Stimulated activated CD8-positive, alpha-beta memory T cell treated with anti-CD3 and anti-CD28 coated beads, Interleukin-7, amount 100 ng/mL, for 4 hours (primary cell): Measurements from ENCODE around the gene GNB1L.

Experiments
- DNase-seq, 2 donors: peaks; one replicate each; pipeline ENCODE4 v3.0.0-alpha.2; 2020; ENCODE audit warnings: low read depth in 2 of 2

The GNB1L gene, protein sequence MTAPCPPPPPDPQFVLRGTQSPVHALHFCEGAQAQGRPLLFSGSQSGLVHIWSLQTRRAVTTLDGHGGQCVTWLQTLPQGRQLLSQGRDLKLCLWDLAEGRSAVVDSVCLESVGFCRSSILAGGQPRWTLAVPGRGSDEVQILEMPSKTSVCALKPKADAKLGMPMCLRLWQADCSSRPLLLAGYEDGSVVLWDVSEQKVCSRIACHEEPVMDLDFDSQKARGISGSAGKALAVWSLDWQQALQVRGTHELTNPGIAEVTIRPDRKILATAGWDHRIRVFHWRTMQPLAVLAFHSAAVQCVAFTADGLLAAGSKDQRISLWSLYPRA

DNA sequence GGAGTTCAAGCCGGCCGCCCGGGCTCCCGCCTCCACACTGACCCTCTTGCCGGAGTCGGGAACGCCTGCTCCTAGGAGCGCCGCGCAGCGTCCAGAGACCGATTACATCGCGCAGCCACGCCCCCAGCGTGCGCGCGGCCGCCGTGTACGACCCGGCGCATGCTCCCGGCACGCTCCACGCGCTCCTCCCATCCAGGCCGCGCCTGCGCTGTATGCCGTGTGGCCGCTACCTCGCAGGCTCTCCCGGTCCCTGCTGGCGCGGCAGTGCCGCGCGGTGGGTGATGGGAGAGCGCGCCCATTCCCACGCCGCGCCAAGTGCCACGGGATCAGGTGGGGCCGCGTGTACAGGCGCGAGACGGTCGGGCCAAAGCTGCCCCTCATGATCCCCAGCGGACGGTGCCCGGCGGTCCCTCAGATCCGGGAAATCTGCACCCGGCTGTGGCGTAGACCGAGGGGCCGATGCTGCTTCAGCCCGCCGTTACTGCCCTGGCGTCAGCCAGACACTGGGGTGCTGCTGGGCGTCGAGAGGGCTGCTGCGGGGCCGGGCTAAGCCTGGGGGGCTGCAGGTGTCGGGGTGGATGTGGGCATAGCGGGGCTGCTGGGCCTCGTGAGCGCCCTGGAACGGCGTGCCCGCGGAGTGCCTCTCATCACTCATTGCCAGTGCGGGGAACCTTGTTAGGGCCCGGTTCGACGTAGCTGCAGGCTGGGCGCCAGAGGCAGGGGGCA is at the start of gene GNB1L, which contains the start of gene RTL10:
GNB1L (minus strand) TSS at position 97 of the 726 bp plus-strand sequence. CDS start 33,519 bp downstream, outside the sequence.
RTL10 (minus strand) TSS at position 97 of the 726 bp plus-strand sequence. CDS start 2,613 bp downstream, outside the sequence.
- peak; percentile 86 to 96 for DNase-seq

DNA sequence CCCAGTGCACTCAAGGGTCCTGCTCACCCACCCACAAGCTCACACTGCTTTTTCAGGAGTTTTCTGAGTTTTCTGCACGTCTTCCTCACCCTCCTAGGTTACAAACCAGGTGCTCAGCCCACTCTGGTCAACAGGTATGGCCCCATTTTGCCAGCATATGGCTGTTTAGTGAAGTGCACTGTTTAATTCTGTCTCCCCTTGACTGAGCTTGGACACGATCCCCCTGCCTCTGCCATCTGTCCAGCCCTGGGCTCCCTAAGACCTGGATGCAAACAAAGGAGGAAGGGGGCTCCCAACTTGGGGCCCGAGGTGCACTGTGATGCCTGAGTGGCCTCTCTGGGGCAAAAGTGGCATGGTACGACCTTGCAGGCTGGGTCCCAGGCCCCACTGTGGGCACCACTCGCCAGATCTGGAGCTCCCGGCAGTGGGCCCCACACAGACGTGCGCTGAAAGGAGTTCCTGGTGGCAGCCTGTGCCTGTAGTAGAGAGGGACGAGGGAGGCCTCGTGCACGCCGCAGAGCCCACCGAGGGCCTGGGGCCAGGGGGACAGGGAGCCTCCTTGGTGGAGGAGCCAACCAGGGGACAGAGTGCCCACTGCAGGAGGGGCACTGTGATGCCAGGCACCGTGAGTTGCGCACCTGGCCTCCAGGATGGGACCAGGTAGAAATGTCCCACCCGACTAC is 49.6 kb upstream of the GNB1L start:
- DNase-seq = no peak

DNA sequence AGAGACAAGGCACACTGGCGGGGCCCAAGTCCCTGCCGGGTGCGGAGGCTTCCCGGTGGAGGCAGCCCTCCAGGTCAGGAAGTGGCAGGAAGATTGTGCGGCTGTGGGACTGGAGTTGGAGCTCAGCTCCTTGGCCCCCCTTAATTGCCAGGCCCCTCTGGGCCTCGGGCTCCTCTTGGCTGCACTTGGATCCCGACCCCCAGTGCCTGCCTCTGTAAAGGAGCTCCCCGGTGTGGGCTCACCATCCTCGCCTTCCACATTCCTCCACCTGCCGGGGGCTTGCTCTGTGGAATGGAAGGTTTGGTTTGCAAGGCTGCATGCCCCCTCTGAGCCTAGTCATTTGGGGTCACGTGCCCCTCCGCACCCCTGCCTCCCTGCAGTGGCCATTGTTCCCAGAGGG is 48.8 kb upstream of the GNB1L start:
- DNase-seq = no peak

DNA sequence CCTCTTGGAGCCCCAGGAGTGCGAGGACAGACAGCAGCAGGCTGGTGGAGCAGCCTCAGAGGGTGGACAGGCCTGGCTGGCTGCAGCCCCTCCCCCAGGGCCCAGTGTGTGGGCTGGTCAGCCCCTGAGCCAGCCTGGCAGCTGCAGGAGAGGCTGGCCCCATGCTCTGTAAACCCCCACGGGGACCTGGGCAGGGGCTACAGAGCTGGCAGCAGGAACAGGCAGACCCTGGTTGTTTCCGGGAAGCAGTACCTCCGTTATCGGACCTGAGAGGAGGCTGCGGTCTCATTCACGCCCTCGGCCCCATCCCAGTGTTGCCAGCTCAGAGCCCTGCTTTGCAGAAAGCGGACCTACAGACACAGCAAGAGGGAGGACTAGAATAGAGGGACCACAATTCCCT is 48.4 kb upstream of the GNB1L start:
- no peak for DNase-seq

DNA sequence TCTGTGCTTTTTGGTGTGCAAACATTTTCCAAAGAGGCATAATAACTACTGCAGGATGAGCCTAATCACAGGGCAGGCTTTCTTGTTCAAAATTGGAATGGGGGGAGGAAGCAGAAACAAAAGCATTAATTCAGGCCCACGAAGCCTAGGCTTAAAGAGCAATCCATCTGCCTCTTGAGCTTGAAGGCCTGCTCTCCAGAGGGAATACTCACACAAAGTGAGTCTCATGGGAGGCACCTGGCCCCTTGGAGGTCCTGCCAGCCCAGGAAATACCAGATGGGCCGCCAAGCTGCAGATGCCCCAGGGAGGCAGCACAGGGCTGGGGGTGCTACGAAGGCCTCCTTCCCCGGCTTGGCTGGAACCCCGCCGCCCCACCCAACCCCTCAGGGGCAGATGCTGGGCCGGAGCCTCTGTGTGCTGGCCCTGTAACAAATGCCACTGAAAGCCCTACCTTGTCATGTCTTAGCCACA is 47.6 kb upstream of the GNB1L start:
- DNase-seq = no peak

DNA sequence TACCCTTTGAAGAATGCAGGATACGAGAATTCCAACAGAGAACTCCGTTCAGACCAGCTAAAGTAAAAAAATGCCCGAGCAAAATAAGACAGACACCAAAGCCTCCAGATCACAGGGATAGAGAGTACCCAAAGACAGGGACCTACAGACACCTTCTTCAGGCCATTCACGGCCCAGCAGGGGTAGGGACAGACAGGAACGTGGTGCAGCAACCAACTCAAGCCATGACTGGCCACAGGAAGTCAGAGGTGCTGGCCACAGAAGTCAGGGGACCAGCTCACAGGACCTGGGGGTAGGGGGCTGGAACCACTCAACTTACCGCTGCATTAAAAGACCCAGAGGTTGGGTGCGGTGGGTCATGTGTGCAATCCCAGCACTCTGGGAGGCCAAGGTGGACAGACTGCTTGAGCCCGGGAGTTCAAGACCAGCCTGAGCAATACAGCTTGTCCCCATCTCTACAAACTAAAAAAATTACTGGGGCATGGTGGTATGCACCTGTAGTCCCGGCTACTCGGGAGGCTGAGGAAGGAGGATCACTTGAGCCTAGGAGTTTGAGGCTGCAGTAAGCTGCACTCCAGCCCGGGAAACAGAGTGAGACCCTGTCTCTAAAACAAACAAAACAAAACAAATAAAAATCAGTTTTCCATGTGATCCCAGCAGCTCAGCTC is 47.0 kb upstream of the GNB1L start:
- DNase-seq = no peak

DNA sequence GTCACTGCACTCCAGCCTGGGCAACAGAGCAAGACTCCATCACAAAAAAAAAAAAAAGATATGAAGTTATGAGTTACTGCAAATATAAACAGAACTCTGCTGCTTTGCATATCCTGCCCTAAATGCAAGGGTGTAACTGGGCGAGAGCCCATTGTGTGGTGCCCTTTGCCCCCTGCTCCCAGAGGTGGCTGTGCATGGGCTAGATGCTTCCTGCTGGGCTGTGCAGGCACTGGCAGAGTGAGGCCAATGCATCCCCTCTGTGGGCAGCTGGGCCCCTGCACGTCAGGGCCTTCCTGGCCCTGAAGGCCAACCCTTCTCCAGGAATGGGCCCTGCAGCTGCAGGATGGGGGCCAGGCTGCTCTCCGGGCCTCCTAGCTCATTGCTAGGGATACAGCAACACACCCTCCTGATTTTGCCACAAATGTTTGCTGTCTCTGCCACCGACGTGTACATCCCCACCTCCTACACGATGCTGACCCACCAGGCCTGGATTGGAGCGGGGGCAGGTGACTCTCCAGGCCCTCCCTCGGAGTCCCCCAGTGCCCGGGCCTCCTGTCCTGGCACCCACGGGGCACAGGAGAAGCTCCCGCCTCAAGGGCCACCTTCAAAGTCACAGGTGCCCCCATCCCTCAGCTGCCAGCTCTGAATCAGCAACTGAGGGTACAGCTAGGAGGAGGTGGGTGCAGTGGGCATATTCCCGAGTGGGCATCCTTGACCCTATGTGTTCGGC is 46.2 kb upstream of the GNB1L start:
- no peak for DNase-seq

DNA sequence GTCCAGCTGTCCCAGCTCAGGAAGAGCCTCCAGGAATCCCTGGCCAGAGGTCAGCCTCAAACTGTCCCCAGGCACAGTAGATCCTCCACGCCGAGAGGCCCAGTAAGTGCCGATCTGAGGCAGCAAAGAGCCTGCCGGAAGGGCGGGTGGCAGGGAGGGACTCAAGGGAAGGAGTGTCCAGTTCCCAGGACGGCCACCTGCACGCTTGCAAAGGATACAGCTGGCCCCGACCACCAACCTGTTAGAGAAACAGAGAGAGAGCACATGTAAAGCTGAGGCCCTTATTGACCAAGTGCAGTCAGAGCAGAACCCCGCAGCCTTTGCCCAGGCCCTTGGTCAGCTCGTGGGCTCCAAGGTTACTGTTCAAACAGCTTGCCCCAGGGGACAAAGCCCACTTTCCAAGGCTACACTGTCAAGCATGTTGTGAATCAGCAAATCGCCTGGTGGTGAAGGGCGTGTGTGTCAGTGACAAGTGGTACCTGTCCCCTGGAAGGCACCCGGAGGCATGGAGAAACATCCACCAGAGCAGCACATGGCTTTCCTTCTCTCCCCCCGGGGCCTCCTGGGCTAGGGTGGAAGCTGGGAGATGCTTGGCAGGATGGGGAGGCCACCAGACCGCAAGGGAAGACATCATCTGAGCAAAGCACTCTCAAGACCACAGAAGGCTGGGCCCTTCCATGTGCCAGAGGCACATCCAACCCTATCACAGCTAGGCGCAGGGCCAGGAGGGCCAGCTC is 44.3 kb upstream of the GNB1L start:
- DNase-seq = no peak

DNA sequence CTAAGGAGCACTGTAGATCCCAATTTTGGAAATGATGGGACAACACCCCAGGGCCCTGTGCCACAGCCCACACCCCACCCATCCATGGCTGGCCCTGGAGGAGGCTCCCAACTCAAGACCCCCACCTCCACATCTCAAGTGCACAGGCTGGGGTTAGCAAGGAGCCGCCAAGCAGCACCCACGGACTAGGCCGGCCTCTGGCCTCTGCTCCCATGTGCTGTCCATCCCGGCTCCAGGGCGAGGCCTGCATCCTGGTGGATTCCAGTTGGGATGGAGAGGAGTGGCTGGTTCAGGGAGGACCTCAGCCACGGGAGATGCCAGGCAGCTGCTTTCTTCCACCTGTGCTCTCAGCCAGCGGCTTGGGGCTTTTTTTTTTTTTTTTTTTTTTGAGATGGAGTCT is 43.5 kb upstream of the GNB1L start:
- no peak for DNase-seq

DNA sequence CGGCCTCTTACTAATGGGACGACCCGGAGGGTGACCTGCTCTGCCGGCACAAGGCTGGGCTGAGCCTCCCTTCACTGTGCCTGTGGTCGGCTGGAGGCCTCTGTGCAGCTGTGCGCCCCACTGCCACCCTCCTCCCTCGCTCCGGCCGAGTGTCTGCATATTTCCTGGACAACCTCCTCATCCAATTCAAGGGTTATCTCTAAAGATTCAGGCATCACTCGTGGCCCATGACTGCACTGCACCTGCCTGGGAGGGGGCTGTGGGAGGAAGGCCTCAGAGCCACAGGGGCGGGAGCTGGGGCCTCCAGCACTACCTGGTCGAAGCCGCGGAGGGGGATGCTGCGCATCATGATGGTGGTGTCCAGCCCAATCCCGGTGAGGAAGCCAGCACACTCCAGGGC is 43.1 kb upstream of the GNB1L start:
- DNase-seq = no peak

DNA sequence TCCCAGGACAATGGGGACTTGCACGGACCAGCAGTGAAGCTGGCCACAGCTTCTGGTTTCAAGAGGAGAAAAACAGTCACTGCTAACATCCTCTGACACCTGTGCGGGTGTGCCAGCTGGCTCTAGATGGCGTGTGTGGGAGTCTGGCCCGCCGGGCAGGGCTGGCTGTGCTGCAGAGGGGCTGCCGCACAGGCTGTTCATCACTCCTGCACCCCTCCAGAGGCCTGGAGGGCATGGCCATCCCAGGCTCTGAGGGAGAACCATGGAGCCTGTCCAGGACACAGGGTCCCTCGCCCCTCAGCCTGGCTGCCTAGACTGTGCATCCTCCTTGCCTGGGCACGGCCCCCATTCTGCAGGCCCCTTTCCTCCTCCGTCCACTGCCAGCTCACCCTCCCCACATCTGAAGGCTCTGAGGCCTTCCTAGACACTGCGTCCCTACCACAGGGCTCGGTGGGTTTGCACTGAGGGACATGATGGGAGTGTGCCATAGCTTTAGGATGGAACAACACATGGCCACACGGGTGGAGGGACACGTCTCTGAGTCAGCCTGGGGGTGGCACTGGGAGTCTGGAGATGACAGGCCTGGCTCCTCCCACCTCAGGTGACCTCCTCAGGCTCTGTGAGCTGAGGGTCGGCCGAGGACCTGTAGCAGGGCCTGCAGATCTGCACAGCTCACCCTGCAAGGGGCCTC is 42.1 kb upstream of the GNB1L start:
- no peak for DNase-seq

DNA sequence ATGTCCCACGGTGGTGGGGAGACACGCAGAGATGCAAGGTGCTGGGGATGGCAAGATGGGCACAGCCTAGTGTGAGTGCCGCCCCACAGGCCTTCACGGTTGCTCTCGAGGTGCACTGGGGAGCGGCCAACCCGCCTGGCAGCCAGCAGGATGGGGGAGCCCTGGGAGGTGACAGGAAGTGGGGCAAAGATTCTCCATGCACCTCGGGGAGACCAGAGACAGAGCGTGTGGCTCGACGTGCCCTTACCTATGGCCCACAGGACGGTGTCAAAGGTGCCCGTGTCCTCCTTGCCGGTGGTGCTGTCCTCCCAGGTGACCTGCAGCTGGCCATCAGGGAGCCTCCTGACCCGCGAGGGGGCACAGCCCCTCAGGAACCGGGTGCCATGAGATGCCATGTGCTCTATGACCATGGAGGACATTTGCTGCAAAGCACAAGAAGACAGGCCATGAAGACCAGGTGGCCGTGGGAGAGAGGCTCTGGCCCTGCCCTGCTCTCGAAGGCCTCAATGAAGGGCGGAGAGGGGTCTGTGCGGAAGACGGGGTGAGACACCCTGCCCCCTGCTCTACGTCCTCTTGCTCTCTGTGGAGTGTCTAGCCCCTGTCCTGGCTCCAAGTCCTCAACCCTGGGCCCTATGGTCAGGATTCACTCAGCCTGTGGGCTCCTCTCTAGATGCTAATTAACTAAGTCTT is 40.6 kb upstream of the GNB1L start:
- DNase-seq = no peak

DNA sequence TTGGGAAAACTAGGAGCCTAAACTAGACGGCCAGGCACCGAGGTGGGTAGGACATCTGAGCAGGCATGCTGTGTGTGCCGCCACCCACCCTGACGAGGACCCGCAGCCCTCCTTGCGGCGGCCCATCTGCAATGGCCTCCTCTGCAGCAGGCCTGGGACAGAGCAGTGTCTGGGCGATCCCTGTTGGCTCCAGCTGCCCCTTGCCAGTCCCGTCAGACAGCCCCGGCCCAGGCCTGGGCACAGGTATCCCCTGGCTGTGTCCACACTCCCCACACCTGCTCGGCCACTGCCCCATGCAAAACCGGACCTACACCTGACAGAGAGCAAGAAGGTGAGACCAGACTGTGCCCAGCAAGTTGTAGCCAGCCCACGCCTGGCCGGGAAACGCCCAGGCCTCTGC is 38.7 kb upstream of the GNB1L start:
- DNase-seq = no peak

DNA sequence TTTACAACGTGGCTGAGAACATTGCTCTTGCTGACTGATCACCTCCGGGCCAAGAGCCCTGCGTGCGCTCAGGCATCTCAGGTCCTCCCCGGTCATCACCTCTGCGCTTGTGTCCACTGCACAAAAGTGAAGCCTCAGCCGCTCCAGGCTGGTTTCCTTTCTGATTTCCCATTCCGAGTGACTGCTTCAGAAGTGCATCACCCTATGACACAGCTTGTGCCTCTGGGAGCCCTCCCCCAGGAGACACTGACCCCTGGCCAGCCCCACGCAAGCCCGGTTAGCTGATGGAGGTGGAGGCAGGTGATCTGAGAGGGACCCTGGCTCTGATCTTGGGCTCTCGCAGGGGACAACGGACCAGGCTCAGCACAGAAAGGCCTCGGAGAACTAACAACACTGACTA is 38.3 kb upstream of the GNB1L start:
- no peak for DNase-seq

DNA sequence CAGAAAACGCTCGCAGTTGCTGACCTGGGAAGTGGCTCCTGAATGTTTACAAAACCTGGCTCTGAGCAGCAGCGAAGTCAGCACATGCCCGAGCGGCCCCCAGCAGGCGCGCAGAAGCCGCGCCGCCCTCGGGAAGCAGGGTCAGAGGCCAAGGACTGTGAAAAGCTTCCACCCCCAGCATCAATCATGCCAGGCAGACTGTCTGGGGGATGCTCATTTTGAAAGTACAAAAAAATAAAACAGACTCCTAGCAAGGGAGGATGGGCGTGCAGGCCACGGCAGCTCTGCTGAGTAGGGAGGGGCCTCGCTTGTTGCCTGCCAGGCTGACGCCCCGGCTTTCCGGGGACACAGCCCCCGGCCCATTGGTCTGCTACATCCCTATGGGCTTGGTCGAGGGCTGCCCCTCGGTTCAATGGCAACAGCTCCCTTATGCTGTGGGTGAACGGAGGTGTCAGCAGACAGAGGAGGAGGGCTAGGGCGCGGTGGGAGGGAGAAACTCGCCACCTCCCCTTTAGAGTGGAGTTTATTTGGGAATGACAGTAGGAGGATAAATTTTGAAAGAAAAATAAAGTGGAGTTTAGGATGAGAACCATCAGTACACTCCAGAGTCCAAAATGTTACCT is 37.7 kb upstream of the GNB1L start:
- DNase-seq = peak; percentile 16 to 38

DNA sequence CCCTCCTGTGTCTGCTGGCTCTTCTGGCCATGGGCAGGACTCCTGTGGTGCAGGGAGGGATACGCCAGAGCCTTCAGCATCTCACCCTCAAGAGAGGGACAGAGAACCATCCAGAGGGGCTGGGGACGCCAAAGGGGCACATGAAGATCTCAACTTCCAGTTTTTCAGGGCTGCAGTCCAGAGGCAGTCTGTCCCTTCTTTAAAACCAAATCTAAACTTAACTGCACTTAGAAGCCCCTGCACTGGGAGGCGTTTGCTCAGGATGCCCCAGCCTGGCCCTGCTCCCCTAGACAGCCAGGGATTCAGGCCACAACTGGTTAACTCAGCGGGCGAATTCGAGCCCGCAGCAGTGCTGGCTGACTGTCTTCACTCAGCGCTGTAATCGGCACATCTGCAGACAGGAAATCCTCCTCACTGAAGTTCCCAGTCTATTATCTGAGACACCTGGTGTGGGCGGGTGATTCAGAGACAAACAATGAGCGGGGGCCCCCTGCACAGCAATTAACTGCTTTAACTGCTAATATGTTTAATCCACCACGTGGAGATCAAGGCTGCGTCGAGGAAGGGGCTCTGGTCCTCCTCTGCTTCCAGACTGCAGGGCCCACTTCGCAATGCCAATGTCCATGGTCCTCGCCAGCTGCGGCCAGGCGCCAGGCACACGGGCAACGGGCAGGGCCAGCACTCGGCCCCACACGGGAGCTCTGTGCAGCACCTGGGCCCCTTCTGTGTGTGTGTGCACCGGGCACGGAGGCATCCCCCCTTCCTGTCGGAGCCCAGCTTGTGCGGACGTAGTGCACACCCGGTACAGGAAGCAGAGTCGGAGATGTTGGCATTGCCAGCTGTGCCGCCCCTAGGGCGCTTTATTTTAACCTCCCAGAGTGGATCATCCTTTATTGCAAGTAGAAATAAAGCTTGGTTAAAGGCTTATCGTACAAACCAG is 36.9 kb upstream of the GNB1L start:
- peak; percentile 77 to 87 for DNase-seq

DNA sequence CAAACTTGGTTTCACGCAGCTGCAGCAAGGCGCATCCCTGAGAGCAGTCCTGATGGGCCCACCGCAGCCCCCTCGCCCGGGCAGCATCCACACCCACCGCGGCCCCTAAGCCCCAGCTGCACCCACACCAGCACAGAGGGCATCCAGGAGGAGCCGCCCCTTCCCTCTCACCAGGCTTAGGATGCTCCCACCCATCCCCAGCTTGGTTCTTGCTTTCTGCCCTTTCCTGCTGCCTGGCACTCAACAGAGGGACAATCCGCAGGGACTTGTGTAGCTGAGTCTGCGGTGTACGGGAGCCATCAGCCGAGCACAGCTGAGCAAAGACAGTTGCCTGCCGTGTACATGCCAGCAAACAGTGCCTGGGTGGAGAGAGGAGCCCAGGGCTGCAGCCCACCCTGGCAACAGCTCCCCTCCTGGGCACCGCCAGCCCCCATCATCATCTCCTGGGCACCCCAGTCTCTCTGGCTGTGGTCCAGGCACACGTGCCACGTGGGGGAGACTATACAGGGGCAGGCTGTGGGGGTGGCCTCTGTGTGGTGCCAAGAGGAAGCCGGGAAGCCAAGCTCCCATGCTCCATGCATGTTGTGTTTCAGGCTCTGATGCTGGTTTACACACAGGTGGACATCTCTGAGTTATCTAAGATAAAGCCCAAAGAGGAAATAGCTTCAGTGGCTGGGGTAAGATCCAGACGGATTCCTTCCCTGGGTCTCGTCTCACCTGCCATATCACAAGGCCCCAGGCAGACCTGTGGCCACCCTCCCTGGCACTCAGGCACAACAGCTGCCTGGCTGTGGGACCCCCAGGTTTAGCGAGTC is 36.0 kb upstream of the GNB1L start:
- no peak for DNase-seq
